Measurements from ENCODE around the gene UGGT2.

- TF ChIP-seq CTCF (IDR thresholded peaks at IDR 0.05) (no peak), EZH2 (IDR thresholded peaks at IDR 0.05; ENCODE audit: borderline replicate concordance, insufficient read depth, low read depth, low read length, poor library complexity, severe bottlenecking) (no peak)
These were observed 299.1 kb downstream of the UGGT2 start for GRCh38 chr13:95754069-95754468.
